VCaP (cell line): ENCODE data around the gene GALK1.

ENCODE experiments used
- H3K27ac ChIP-seq: fragments of 450-650 bp; 2 replicates; pipeline ENCODE4 v1.5.1; 2017
- CTCF ChIP-seq: fragments of 450-650 bp; conservative IDR thresholded peaks from 2 replicates; pipeline ENCODE4 v1.5.1; 2017; ENCODE audit warnings: mild to moderate bottlenecking, moderate library complexity

Gene GALK1

GRCh38 chr17:75731716-75732498 lies 33.1 kb downstream of the GALK1 start:
- no peak for TF ChIP-seq CTCF

GRCh38 chr17:75731086-75731715 lies 33.8 kb downstream of the GALK1 start:
- TF ChIP-seq CTCF, result no peak
- H3K27ac ChIP-seq, result no peak overlapping the region

More at GRCh38 chr17:75731716-75732498, 33.1 kb downstream of the GALK1 start:
- H3K27ac ChIP-seq, result no peak overlapping the region

- TF ChIP-seq CTCF, result no peak
- H3K27ac ChIP-seq, result no peak overlapping the region
Observed at GRCh38 chr17:75730065-75730464, 34.9 kb downstream of the GALK1 start.

- no peak overlapping the region for H3K27ac ChIP-seq
- TF ChIP-seq CTCF, result no peak
Observed at GRCh38 chr17:75729351-75729750, 35.6 kb downstream of the GALK1 start.

- no peak overlapping the region for H3K27ac ChIP-seq
- no peak for TF ChIP-seq CTCF
Observed at GRCh38 chr17:75727391-75727790, 37.6 kb downstream of the GALK1 start.

- no peak for TF ChIP-seq CTCF
- H3K27ac ChIP-seq, result no peak overlapping the region
Observed at GRCh38 chr17:75725504-75725903, 39.5 kb downstream of the GALK1 start.

GRCh38 chr17:75724016-75725003 lies 40.7 kb downstream of the GALK1 start:
- TF ChIP-seq CTCF, result no peak
- H3K27ac ChIP-seq, result no peak overlapping the region
